ENCODE data around the gene MYOZ3.
A peak's percentile ranks its signal among the peaks of the same experiment; 100 is the strongest.

MYOZ3 gene

DNA sequence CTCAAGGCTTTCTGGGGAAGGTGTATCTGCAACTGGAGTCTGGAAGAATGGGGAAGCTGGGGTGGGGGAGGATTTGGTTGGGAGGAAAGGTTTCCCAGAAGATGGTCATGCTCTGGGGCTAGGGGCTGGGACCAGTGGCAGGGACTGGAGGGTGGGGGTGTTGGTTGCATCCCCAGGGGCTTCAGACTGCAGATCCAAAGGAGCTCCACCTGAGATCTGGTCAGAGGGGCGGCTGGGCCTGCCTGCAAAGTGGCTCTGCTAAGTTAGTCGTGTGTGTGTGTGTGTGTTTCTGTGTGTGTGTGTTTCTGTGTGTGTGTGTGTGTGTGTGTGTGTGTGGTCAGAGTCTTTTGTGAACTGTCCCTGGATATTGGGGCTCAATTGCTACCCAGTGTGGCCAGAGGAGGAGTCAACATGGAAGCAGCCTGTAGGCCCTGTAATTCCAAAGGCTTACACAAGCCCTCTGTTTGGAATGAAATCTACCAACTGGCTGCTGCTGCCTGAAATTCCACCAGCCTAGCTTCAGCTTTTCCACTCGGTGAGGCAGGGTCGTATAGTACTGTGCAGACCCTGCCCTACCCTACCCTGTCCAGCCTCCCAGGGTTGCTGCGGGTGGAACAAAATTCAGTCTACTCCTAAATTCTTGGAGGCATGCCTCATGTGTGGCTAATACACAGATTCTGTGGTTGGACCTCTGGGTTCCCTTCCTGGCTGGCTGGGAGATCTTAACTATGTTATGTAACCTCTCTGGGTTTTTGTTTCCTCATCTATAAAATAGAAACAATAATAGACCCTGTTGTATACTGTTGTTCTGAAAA lies 33.1 kb upstream of the MYOZ3 start:
- DNase-seq = no peak

DNA sequence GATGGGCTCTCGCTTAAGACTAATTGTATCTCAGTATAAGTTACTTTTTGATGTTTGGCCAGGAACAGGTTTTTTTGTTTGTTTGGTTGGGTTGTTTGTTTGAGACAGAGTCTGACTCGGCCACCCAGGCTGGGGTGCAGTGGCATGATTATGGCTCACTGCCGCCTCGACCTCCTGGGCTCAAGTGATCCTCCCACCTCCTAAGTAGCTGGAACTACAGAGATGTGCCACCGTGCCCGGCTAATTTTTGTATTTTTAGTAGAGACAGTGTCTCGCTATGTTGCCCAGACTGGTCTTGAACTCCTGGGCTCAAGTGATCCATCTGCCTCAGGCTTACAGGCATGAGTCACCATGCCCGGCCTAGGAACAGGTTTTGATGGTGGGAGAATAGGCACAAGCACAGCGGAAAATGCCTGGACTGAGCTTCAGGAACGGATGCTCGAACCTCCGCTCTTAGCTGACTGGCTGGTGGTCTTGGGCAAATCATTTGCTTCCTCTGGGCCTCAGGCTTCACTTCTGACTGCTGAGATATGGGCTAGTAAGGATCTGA lies 32.0 kb upstream of the MYOZ3 start:
- no peak for DNase-seq

DNA sequence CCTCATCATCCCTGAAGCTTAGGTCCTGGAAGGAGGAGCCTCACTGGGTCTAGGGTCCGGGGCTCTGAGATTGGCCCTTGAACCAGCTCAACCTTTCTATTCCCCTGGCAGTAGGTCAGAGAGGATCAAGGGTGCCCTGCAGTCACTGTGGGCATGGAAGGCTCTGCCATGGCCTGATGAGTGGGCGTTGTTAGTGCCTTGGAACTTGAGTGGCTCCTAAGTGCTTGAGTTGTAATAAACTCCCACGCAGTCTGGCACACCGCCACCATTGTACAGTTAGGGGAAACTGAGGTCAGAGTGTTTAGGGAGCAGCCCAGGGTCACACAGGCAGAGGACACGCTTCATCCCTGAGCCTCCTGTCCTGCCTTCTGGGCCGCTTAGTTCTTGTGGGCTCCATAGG lies 31.0 kb upstream of the MYOZ3 start:
- no peak for DNase-seq

DNA sequence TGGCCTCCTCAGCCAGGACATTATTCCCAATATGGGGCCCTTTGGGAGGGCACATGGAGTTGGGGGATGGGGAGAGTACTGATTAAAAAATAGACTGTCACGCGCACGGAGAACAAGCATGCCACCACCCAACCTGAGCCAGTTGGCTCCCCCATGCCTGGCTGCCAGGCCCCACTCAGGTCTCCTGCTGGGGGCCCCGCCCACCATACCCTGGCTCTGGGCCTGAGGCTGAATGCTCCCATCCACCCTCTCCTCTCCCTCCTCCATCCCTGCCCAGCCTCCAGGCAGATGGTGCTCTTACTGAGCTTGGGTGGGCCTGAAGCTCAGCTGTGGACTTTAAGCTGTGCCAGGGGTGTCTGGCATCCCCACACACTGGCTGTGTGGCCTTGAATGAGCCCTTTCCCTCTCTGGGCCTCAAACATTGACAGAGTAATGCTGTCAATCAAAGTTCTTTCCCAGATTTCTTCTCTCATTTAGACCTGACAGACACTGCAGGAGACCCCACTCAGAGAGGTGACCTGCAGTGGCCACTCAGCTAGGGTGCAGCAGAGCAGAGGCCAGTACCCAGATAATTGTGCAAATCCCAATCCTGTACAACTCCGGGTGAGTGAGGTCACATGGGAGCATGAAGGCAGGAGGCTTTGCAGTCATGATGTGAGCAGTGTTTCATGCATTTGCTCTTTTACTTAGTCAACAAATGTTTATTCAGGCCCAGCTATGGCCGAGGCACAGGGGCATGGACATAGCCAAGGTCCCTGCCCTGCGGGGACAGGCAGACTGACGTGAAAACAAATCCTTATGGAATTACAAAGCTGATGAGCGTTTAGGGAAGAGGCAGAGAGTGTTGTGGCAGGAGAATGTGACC lies 30.4 kb upstream of the MYOZ3 start:
- DNase-seq = no peak

DNA sequence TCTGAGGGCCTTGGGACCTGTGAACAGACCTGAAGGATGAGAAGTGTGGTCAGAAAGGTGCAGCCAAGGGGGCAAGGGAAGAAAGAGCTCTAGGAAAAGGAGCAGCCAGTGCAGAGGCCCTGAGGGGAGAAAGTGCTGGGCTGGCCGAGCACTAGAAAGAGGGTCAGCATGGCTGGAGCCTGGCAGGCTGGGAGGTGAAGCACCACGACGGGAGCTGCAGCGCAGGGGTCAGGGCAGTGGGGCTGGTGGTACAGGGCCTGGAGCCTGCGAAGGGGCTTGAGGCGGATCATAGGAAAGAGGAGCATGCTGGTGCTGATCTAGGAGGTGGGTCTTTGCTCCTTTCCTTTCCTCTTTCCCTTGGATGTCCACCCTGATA lies 29.7 kb upstream of the MYOZ3 start:
- no peak for DNase-seq

DNA sequence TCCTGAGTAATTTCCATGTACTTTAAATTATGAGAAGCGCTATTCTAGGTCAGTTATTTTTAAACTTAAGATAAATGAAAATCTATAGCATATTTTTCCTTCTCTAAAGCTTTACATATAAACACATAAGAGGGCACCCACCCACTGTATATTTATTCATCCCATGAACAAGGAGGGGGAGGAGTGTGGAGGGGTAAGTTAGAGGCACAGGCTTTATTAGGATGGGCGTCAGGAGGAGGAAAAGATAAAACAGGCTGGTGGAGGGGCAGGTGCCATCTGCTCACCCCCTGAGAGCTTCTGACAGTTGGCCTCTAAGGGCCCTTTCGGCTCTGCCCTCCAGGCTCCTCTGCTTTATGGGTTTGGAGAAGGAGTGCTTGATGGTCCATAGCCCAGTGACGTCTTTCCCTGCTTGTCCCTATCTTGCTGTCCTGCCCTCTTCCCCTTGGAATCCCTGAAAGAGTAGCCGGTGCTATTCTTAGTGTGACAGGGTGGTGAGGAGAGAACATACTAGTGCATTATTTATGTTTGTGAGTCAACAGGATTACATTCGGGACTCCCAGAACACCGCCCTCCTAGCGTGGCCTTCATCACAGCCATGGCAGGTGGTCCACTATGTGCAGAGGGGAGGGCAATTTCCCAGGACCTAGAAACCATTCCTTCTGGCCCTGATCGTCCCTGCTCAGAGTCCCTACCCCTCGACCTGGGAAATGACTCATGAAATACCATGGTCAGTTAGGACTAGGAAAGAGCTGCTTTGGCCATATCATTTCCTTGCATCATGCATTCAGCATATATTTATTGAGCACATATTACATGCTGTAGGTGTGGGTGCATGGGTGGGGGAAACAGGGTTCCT lies 28.5 kb upstream of the MYOZ3 start:
- DNase-seq = no peak

DNA sequence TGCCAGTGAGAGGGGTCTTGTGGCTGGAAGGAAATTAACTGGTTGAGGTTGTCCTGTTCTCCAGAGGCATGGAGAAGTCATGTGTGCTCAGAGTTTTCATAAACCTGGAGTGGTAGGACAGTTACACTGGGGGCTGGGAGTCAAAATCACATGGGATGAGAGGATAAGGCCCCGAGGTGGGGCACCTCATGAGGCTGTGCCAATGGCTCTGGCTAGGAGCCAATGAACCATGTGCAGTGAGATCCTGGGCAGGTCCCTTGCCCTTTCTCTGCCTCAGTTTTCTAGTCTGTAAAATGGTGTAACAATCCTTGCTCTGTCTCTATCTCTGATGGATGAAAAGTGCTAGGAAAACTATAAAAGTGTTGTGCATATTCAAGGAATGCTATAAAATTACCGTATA lies 27.6 kb upstream of the MYOZ3 start:
- DNase-seq = no peak

DNA sequence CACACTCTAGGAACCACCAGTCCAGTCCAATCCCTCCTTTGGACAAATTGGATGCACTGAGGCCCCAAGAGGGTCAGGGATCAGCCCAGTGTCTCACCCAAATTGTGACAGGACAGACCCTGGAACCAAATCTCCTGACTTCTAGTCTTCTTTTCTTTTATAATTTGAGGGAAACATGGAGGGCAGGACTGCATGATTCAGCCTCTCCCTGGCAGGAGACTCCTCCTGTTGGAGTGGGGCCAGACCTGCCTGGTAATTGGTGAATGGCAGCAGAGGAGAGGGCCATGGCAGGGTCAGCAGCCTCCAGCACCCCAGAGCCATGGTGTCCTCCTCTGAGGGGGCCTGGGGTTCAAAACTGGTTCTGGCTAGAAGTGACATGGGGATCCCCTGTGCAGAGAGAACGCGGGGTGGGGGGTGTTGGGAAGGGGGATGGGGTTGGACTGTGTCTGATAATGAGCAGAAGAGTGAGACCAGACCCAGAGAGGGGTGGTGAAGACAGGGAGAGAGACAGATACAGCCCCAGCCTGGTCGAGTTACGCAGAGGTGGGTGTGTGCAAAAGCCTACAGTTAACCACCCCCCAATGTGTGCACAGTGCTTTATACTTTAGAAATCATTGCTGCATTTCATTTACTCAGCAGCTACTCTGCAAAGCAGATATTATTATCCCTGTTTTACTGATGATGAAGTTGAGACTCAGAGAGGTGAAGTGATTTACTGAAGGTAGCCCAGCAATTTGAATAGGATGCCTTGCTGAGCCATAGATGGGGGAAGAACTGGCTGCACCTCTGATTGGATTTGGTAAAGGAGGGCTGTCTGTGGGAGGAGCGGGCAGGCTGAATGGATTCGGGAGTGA lies 24.4 kb upstream of the MYOZ3 start:
- DNase-seq = peak; percentile 11

DNA sequence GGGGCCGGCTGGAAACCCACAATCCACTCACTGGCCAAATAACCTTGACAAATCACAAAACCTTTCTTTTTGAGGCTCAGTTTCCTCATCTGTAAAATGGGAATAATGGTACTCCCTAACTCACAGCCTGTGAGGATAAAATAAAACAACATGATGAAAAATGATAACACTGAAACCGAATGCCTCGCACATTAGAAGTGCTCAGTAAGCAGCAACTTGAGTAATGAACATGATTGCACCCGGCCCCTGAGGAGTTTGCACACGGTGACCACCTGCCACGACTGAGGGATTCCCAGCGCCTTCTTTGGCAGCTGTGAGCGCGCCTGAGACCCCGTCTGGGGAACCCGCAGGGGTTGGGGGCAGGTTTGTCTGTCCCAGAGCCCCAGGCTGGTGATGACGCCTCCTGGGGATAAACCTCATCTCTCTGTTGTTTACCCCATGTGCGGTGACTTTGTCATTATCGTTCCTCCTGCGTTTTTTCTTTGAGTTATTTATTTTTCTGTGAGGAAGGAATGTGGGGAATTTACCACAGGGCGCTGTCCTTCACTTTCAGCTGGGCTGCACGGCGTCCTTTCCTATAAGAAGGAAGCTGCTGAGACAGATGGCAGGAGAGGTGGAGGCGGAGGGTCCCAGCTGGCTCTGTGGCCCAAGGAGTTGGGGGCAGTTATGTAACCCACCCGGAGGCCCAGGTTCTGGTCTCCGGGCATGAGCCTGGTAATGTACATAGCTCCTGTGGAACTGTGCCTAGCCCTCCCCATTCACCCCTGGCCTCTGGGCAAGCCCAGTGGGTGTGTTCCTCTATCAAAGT lies 23.6 kb upstream of the MYOZ3 start:
- DNase-seq = peak; percentile 76

DNA sequence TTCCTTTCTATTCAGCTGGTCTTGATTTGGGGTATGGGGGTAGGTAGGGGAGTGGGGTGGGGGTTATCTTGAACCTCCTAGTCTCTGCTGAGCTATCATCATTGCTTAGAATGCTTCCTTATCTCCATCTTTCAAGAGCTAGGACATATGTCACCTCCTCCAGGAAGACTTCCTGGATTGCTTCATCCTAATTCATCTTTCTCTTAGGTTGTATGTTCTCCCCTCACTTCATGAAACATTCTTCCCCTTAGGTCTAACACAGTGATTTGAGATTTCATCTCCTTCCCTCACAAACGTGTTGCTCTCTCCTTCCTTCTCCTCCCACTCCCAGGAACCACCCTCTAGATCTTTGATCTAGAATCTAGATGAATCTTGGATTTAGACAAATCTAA lies 23.0 kb upstream of the MYOZ3 start:
- no peak for DNase-seq

DNA sequence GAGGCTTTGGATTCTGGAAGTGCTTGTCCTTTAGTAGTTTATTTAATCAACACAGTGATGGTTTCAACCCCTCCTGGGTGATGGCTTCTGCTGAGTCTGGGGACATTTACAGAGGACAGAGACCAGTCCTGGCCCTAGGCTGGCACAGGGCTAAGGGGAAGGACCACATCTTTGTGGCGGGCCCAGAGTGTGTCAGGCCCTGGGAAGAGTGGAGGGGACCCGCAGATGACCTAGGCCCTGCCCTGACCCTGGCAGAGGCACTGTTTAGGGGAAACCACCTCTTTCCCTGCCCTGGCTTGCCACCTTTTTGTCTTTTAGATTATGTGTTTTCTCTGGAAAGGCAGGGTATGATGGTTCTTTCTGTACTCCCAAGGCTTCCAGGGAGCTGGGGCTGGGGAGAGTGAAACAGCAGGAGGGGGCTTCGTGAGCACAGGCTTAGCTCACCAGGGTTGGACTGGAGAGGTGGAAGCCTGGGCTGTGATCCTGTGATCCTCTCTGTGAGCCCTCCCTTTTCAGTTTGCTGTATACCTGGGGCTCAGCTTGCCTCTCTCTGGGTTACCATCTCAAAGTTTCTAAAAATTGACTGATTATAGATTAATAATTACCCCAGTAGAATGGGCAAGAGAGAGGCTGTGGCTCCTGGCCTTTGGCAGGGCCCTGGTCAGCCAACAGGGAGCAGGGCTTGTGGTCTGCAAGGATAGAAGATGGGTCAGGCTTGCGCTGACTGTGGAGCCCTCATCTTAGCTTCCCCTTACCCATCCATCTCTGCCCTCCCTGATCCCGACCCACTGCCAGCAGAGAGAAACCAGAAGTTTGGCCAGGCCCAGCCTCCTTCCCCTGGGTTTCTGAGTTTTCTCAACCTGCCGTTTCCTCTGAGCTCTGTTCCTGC lies 22.3 kb upstream of the MYOZ3 start:
- no peak for DNase-seq

DNA sequence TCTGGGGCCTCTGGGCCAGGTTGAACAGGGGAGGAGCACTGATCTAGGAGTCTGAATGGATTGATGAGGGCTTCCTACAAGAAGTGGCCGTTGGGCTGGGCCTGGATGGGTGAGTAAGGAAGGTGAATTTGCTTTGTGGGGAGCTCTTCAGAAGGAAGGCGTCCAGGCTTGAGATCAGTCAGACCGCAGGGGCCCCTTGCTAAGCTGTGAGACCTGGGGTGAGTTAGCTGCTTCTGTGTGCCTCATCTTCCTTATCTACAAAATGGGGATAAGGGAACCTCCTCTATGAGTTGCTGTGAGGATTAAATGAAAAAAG lies 21.7 kb upstream of the MYOZ3 start:
- DNase-seq = no peak

DNA sequence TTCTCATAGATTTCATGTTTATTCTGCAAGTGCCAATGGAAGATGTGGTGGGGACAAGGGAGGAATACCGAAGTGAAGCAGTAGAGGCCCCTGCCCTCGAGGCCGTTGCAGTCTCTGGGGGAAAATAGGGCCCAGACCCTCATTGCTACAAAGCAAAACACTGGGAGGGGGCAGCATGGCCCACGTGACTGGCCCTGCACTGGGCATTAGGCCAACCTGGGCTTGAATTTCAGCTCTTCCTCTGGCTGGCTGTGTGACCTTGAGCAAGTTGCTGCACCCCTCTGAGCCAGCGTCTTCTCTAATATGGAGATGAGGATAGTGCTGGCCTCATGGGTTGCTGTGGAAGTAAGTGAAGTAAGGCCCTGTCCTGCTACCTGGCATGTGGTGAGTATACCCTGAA lies 21.3 kb upstream of the MYOZ3 start:
- no peak for DNase-seq

DNA sequence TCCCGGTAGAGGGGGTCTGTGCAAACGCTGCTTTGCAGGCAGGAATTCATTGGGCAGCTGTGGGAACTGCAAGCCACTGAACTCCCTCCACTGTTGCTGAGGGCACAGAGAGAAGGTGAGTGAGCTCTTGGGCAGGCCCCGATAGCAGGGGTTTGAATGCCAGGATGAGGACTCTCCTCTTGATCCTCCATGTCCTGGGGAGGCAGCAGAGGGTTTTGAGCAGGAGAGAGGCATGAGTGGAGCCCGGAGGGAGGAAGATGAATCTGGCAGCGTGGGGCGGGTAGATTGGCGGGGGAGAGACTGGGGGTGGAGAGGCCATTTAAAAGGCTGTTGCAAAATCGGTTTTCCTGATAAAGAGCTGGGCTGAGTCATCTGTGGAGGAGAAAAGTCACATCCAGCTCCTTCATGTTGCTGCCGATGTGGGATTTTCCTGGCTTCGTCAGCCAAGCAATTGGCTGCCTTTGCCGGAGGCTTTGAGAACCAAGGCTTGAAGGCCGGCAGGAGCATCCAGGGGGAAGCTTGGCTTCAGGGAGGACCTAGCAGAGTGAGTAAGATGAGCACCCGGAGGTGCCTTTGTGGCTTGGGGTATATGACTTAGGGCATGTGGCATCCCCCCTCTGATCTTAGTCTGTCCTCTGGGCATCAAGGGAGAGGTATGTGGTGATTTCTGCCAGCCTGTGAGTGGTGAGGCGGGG lies 20.6 kb upstream of the MYOZ3 start, which contains the start of gene SYNPO:
Gene SYNPO, plus strand, starts transcription at position 350 of the 695 bp plus-strand sequence. CDS start 7,616 bp downstream, outside the sequence.
- DNase-seq = peak; percentile 79

DNA sequence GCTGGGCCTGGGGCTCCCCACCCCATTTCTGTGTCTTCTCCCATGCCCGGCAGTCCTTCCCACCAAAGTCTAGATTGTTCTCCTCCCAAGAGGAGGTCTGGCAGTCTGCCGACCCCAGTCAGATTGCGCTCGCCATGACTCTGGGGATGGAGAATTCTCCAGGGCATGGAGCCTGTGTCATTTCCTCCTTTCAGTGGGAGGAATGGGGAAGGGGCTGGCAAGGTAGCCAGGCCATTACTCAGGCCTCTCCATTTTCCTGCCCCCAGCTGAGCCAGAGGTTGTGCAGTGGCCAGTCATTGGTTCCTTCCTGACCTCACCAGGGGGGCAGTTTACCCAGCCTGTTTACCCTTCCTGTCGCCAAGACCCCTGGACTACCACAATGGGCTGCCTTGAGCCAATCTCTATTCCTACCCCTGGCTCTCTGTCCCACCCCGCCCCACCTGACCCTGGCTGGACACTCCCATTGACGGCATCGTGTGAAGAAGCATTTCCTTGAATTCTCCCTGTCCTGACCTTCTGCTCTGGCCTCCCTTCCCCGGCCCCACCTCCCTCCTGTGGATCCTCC lies 20.0 kb upstream of the MYOZ3 start:
- DNase-seq = no peak

DNA sequence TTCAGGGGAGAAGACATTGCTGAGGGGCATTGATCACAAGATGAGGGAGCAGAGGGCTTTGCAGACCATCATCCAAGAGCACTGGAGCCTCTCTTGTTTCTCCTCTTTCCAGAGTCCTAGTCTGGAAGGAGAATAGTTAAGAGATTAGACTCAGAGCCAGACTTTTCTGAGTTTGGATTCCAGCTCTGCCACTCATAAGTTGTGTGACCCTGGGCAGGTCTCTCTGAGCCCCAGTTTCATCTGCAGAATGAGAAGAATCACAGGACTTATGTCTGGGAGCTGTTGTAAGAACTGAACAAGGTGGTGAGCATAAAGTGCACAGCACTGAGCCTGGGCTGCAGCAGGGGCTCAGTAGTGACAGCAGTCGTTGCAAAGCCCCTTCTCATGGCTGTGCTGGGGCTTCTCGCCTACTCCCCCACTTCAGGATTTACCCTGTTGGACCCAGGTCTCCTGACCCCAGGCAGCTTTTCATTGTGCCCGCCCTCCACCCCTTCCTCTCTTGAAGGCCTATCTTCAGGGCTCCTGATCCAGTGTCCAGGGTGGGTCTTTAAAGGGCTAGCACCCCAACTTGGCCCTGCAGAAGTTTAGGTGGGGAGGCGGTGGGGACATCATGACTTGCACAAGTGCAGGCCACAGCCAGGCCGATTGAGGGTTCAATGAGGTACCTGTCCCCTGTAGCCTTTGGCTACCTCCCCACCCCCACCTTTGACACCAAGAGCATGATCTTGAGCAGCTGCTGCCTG lies 19.1 kb upstream of the MYOZ3 start:
- no peak for DNase-seq

DNA sequence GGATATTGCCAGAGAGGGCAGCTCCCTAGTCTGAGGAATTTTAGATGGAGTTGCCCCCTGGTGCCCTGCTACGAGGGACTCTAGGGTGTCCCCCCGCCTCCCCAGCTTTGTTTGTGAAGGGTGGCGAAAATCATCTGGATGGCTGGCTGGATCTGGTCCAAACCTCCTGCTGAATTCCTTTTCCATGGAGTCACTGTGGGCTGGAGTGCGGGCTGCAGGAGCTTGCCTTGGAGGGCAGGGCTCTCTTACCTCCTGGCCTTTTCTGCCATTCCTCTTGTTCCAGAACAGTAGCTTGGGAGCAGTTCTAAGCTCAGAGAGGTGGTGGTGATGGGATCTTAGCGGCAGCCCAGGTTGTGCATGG lies 18.5 kb upstream of the MYOZ3 start:
- peak; percentile 65 for DNase-seq

DNA sequence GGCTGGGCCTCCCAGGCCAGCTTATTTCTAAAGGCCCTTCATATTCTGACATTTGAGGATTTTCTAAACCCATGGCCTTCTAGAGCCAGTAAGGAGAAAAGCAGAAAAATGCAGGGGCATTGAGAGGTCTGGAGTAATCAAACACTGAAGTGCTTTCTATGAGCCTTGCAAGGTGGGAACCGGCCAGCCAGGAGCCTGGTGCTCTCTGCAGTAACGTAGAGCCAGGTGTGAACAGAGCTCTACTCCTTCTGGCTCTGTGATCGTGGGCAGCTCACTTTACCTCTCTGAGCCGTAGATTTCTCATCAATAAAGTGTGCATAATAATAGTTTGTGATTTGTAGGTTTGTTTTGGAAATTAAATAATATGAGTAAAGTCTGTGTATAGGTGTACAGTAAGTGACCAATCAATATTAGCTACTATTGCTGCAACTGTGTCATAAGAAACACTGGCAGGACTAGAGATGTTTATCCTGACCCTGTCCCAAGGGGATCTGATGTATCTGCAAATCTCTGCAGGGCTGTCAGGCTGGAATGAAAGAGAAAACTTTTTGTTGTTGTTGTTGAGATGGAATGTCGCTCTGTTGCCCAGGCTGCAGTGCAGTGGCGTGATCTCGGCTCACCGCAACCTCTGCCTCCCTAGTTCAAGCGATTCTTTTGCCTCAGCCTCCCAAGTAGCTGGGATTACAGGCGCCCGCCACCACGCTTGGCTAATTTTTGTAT lies 17.9 kb upstream of the MYOZ3 start:
- no peak for DNase-seq

Measured in T1000 (cell line).